HG03097 (cell line): ENCODE results near the gene SIL1.
"Not testable (repeated sequence)": the region's sequence is repeated elsewhere in the genome, so short reads cannot be mapped to it uniquely, and the experiment has no call there.

ENCODE experiments used
- ATAC-seq: cut with Tn5 transposase; IDR thresholded peaks from one replicate; pipeline ENCODE4 v1.9.1; 2021; ENCODE audit not compliant: unreplicated experiment, low FRiP score

Gene SIL1

DNA sequence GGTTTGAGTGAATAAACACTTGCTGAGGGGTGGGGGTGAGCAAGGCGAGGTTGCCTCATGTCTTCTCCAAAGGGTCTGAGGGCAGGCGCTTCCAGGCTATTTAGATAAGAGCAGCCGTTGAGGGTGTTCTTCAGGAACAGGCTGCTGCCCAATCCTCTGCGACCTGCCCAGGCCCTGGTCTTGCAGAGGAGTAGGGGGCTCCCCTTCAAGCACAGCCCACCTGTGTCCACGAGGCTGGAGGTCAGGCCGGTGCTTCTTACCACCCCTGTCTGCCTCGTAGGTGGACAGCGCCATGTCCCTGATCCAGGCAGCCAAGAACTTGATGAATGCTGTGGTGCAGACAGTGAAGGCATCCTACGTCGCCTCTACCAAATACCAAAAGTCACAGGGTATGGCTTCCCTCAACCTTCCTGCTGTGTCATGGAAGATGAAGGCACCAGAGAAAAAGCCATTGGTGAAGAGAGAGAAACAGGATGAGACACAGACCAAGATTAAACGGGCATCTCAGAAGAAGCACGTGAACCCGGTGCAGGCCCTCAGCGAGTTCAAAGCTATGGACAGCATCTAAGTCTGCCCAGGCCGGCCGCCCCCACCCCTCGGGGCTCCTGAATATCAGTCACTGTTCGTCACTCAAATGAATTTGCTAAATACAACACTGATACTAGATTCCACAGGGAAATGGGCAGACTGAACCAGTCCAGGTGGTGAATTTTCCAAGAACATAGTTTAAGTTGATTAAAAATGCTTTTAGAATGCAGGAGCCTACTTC lies 264.5 kb downstream of the SIL1 start:
- ATAC-seq = no peak

GRCh38 chr5:138932171-138932810 lies 265.9 kb downstream of the SIL1 start:
- ATAC-seq = no peak

- no peak for ATAC-seq
Measured at GRCh38 chr5:138930371-138931097, 267.6 kb downstream of the SIL1 start.

DNA sequence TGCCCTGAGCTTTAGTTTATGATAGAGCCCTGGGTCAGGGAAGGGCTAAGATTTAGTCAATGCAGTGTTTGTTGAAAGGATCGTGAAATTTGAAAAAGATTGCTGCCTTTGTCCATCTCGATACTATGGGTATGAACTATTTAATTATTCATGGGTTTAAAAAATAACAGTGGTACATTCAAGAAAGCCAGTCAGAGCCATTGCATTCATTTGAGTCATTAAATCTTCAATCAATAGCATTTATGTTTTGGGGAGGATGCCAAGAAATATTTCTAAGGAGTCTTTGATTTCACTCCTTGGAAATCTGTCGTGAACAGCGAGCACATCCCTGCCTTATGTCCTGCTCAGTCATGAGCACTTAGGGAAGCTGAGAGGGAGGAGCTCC lies 268.6 kb downstream of the SIL1 start:
- ATAC-seq = no peak

GRCh38 chr5:138927979-138928378 lies 270.2 kb downstream of the SIL1 start:
- no peak for ATAC-seq

- ATAC-seq = no peak
Measured at GRCh38 chr5:138927544-138927943, 270.6 kb downstream of the SIL1 start.

- ATAC-seq = no peak
Measured at GRCh38 chr5:138926688-138927448, 271.3 kb downstream of the SIL1 start.

- no peak for ATAC-seq
Measured at GRCh38 chr5:138926257-138926656, 271.9 kb downstream of the SIL1 start.

- ATAC-seq = no peak
Measured at GRCh38 chr5:138925090-138925635, 273.0 kb downstream of the SIL1 start.

- no peak for ATAC-seq
Measured at GRCh38 chr5:138922494-138922893, 275.7 kb downstream of the SIL1 start.

DNA sequence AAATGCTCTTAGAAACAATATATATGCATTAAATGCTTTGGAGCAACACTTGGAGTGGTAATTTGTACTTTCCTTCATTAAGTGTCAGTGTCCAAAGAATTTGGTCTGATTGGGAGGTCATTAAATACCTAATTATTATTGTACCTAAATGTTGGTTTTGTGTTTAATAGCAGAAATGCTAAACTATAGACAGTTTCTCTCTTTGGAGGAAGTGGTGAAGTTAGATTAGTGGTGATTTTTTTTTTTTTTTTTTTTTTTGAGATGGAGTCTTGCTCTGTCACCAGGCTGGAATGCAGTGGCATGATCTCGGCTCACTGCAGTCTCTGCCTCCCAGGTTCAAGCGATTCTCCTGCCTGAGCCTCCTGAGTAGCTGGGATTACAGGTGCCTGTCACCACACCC lies 276.8 kb downstream of the SIL1 start:
- ATAC-seq = not testable (repeated sequence)

- no peak for ATAC-seq
Measured at GRCh38 chr5:138920181-138920580, 278.0 kb downstream of the SIL1 start.

GRCh38 chr5:138918686-138919085 lies 279.5 kb downstream of the SIL1 start:
- ATAC-seq = no peak

GRCh38 chr5:138914338-138914737 lies 283.8 kb downstream of the SIL1 start:
- ATAC-seq = no peak

- no peak for ATAC-seq
Measured at GRCh38 chr5:138913773-138914172, 284.4 kb downstream of the SIL1 start.

- ATAC-seq = no peak
Measured at GRCh38 chr5:138912093-138912492, 286.1 kb downstream of the SIL1 start.

DNA sequence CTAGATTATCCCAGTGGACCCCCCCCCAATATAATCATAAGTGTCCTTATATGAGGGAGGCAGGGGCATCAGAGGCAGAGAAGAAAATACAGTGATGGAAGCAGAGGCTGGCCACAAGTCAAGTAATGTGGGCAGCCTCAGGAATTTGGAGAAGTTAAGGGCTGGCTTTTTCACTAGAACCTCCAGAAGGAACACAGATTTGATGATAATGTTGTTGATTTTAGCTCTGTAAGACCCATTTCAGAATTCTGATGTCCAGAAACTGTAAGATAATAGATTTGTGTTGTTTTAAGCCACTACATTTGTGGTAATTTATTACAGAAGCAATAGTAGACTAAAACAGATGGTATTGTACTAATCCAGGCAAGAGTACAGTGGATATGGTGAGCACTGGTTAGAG lies 286.7 kb downstream of the SIL1 start:
- ATAC-seq = no peak

GRCh38 chr5:138910546-138911185 lies 287.5 kb downstream of the SIL1 start:
- no peak for ATAC-seq

- no peak for ATAC-seq
Measured at GRCh38 chr5:138909734-138910133, 288.4 kb downstream of the SIL1 start.

- ATAC-seq = no peak
Measured at GRCh38 chr5:138905541-138905940, 292.6 kb downstream of the SIL1 start.
